KMS-11 (cell line): ENCODE results near the gene ME2.

ENCODE experiments used
- H2AFZ ChIP-seq: fragments of 200-600 bp; sonication (generic); 2 replicates; pipeline ENCODE4 v1.6.1; 2016; ENCODE audit warnings: antibody characterized with exemption, mixed run types, low read depth
- H3K27ac ChIP-seq: fragments of 200-600 bp; sonication (generic); 2 replicates; pipeline ENCODE4 v1.6.1; 2016; ENCODE audit warnings: mild to moderate bottlenecking, mixed run types
- H3K27me3 ChIP-seq: fragments of 200-600 bp; sonication (generic); 2 replicates; pipeline ENCODE4 v1.6.1; 2017; ENCODE audit warnings: mild to moderate bottlenecking, low read depth, mixed run types, moderate library complexity; ENCODE audit not compliant: insufficient read depth
- H3K36me3 ChIP-seq: fragments of 200-600 bp; sonication (generic); 2 replicates; pipeline ENCODE4 v1.6.1; 2017; ENCODE audit warnings: mild to moderate bottlenecking, mixed run types; ENCODE audit not compliant: insufficient read depth
- H3K4me1 ChIP-seq: fragments of 200-600 bp; sonication (generic); 2 replicates; pipeline ENCODE4 v1.6.1; 2016; ENCODE audit warnings: mild to moderate bottlenecking, low read depth, mixed run types; ENCODE audit not compliant: poor library complexity, severe bottlenecking
- H3K4me2 ChIP-seq: fragments of 200-600 bp; sonication (generic); 2 replicates; pipeline ENCODE4 v1.7.0; 2016; ENCODE audit warnings: mild to moderate bottlenecking, mixed run types
- H3K4me3 ChIP-seq: fragments of 200-600 bp; sonication (generic); IDR thresholded peaks from 2 replicates; pipeline ENCODE4 v1.6.1; 2017; ENCODE audit warnings: low read depth, low read length, mixed read lengths; ENCODE audit not compliant: insufficient read depth
- H3K79me2 ChIP-seq: fragments of 200-600 bp; sonication (generic); 2 replicates; pipeline ENCODE4 v1.6.1; 2016; ENCODE audit warnings: low read depth, mixed run types; ENCODE audit not compliant: insufficient read depth
- H3K9ac ChIP-seq: fragments of 200-600 bp; sonication (generic); 2 replicates; pipeline ENCODE4 v1.6.1; 2016; ENCODE audit warnings: mild to moderate bottlenecking, mixed run types
- H4K20me1 ChIP-seq: fragments of 200-600 bp; sonication (generic); 2 replicates; pipeline ENCODE4 v1.6.1; 2016; ENCODE audit warnings: mild to moderate bottlenecking, mixed run types; ENCODE audit not compliant: insufficient read depth
- CTCF ChIP-seq: fragments of 200-600 bp; sonication (generic); conservative IDR thresholded peaks from 2 replicates; pipeline ENCODE4 v1.6.1; 2017; ENCODE audit warnings: low read depth, mild to moderate bottlenecking, antibody characterized with exemption, low read length, moderate library complexity, mixed read lengths

ME2 gene

GRCh38 chr18:50911006-50911405 lies 32.1 kb downstream of the ME2 start:
- Histone ChIP-seq H3K79me2 (peaks cover 2% of the 10 kb centered on the region; the same call in 1 of the 2 replicates), H3K36me3 (peaks cover 14% of the 10 kb centered on the region; the same call in 1 of the 2 replicates)

GRCh38 chr18:50917021-50917420 lies 38.1 kb downstream of the ME2 start:
- H3K36me3 ChIP-seq = peaks cover 17% of the 10 kb centered on the region; the same call in 1 of the 2 replicates
- no peaks in the 10 kb centered on the region for H3K27me3 ChIP-seq
- H3K4me3 ChIP-seq = no peak overlapping the region
- no peak overlapping the region for H2AFZ ChIP-seq
- H3K4me1 ChIP-seq = no peaks in the 10 kb centered on the region
- H4K20me1 ChIP-seq = no peaks in the 10 kb centered on the region
- H3K4me2 ChIP-seq = no peak overlapping the region
- TF ChIP-seq CTCF = no peak
- H3K9ac ChIP-seq = no peak overlapping the region
- 0 out of 2 replicates have a peak, but pooled peaks cover 6% of the 10 kb centered on the region for H3K79me2 ChIP-seq
- H3K27ac ChIP-seq = no peak overlapping the region

More at GRCh38 chr18:50911006-50911405, 32.1 kb downstream of the ME2 start:
- Histone ChIP-seq H4K20me1 (no peaks in the 10 kb centered on the region), H3K27ac (no peak overlapping the region), H2AFZ (no peak overlapping the region), H3K4me1 (no peaks in the 10 kb centered on the region), H3K4me3 (no peak overlapping the region), H3K9ac (no peak overlapping the region), H3K4me2 (no peak overlapping the region), H3K27me3 (no peaks in the 10 kb centered on the region)
- no peak for TF ChIP-seq CTCF

GRCh38 chr18:50918153-50918552 lies 39.2 kb downstream of the ME2 start:
- Histone ChIP-seq H4K20me1 (no peaks in the 10 kb centered on the region), H3K4me1 (no peaks in the 10 kb centered on the region), H3K9ac (no peak overlapping the region), H3K27ac (no peak overlapping the region), H3K27me3 (no peaks in the 10 kb centered on the region), H3K4me2 (no peak overlapping the region), H3K79me2 (0 out of 2 replicates have a peak, but pooled peaks cover 6% of the 10 kb centered on the region), H3K4me3 (no peak overlapping the region), H3K36me3 (peaks cover 14% of the 10 kb centered on the region; the same call in 1 of the 2 replicates), H2AFZ (no peak overlapping the region)
- TF ChIP-seq CTCF = no peak

GRCh38 chr18:50924372-50924771 lies 45.5 kb downstream of the ME2 start:
- no peak overlapping the region for H3K27ac ChIP-seq
- TF ChIP-seq CTCF = no peak
- no peak overlapping the region for H2AFZ ChIP-seq
- no peaks in the 10 kb centered on the region for H3K27me3 ChIP-seq
- no peaks in the 10 kb centered on the region for H4K20me1 ChIP-seq
- H3K4me3 ChIP-seq = no peak overlapping the region
- peaks cover 23% of the 10 kb centered on the region; the same call in 1 of the 2 replicates for H3K36me3 ChIP-seq
- H3K4me1 ChIP-seq = no peaks in the 10 kb centered on the region
- H3K9ac ChIP-seq = no peak overlapping the region
- H3K79me2 ChIP-seq = no peaks in the 10 kb centered on the region
- no peak overlapping the region for H3K4me2 ChIP-seq
